T-helper 2 cell treated with Interferon-gamma antibody and Interleukin-4, amounts not matched to agents 100 ng/mL and 5 ng/mL, for 36 hours (primary cell): ENCODE measurements around the gene MIPOL1. TPM values are rescaled to one million over a fixed set of nuclear protein-coding genes. Genes with fewer than 3 reads are reported as not detected.
"Not testable (repeated sequence)": the region's sequence is repeated elsewhere in the genome, so short reads cannot be mapped to it uniquely, and the experiment has no call there.

Experiments
- intact Hi-C: fragments of 100-400 bp; cut with micrococcal nuclease; formaldehyde crosslinking; loops from one replicate; pipeline ENCODE4 v1.15.1; 2023
- total RNA-seq: library from RNA; stranded (reverse); gene quantifications from 2 replicates; pipeline ENCODE4 v1.2.3, GENCODE V29; 2022

MIPOL1 gene
- total RNA-seq, 1 donor from 2014 or later, result not detected

DNA sequence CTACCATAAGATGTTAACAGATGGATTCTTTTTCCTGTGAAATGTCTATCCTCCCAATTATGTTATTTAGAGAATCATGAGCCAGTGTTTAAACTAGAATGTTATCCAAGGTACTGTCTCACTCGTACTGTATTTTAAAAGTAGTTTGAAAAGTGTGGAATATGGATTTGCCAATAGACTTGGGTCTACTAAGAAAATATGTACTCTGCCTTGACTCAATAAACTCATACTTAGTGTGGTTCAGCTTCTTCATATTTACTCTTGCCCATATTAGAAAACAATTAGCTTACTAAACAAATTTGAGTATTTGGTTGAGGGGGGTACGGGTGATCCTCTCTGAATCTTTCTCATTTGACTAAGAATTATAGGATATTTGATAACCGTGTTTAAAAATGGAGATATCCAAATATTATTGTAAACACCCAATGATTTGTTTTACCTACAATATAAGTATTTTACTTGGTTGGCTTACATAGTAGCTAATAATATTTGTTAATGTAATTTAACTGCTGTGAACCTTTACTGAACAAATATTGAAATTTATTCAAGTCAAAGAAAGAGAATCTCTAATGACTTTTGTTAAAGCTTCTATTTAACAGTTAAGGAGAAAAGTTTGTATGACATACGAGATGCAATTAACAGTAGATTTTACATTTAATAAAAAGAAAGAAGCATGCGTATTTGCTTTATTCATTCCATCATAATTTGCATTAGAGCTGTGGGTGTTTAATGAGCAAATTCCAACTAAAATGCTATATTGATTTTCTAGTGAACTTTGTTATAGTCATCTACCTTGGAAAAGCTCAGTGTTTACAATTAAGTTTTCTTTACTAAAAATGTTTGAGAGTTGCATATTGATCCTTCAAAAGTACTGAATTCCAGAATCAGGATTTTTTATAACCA is 81.2 kb downstream of the MIPOL1 start:
- intact Hi-C loops, result no loop called here

DNA sequence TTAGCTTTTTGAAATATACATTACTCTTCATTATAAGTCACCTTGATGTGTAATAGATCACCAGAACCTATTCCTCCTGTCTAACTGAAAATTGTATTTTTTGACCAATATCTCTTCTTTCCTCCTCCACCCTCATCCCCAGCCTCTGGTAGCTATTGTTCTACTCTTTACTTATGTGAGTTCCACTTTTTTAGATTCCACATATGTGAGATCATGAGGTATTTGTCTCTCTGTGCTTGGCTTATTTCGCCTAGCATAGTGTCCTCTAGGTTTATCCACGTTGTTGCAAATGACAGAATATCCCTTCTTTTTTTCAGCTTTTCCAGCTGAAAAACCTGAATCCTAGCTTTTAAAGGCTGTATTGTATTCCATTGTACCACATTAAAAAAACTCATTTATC is 82.1 kb downstream of the MIPOL1 start:
- intact Hi-C loops, result no loop called here

DNA sequence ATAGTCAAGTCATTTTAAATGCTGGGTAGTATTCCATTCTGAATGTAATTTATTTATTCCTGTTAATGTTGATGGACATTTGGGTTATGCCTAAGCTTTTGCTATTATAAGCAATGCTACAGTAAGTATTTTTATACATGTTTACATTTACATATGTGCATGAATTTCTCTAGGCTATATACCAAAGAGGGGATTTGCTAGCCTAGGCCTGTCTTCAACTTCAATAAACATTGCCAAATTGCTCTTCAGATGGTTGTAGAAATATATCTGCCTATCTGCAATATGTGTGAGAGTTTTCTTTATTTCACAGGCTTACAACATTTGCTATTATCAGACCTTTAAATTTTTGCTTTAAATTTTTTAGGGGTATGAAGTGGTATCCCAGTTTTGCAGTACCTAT is 87.0 kb downstream of the MIPOL1 start:
- intact Hi-C loops, result no loop called here

DNA sequence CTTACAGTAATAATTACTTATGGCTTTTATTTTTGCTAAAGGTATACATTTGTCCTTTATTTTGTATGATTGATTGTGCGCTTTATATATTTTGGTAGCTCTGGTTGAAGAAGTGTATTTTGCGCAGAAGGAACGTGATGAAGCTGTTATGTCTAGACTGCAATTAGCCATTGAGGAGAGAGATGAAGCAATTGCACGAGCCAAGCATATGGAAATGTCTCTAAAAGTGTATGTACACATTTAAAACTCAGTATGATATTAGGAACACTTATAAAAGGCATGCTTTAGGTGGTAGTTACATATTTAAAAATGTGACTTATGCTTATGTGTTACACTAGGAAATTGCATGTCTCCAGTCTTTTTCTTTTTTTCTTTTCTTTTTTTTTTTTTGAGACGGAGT is 87.5 kb downstream of the MIPOL1 start:
- intact Hi-C loops, result no loop called here

DNA sequence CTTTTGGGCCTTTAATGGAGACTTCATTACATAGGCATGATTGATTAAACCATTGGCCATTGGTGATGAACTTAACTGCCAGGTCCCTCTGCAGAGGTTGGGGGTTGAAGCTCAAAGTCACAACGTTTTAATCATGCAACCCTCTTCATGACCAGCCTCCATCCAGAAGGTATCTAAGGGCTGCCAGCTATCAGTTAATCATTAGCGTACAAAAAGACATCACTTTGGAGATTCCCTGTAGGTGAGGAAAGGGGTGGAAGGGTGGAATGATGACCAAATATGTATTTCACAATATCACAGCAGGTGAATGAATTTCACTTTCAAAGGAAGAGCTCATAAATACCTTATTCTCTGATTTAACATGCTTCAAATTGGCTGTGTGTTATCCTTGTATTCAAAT is 92.0 kb downstream of the MIPOL1 start:
- intact Hi-C loops, result no loop called here

DNA sequence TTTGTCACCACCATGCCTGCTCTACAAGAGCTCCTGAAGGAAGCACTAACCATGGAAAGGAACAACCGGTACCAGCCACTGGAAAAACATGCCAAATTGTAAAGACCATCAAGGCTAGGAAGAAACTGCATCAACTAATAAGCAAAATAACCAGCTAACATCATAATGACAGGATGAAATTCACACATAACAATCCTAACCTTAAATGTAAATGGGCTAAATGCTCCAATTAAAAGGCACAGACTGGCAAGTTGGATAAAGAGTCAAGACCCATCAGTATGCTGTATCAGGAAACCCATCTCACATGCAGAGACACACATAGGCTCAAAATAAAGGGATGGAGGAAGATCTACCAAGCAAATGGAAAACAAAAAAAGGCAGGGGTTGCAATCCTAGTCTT is 97.5 kb downstream of the MIPOL1 start:
- intact Hi-C loops, result not testable (repeated sequence)

DNA sequence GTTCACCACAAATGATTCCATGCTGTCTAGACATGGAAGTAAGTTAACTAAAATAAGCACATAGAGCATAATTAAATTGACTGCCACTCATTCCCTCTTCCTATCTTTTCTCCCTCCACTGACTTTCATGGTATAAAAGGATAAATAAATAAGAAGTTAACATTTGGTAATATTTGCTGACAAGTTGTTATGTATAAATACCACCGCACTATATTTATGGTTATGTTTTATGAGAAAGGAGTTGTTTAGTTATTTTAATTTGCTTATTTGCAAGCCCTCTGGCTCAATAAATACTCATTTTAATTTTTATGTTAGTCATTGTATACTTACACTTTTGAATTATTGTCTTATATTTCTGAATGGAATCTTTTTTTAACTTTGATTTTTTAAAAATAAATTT is 113.5 kb downstream of the MIPOL1 start:
- intact Hi-C loops, result no loop called here

DNA sequence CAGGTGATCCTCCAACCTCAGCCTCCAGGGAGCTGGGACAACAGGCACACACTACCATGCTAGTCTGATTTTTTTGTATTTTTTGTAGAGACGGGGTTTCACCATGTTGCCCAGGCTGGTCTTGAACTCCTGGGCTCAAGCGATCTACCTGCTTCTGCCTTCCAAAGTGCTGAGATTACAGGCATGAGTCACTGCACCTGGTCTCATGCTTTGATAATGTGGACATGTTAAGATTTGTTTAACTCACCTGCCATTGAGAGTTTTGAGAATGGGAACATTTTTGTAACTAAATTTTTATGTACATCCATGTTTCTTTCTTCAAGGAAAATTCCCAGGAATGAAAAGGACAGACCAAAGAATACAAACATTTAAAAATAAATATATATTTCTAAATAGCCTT is 121.2 kb downstream of the MIPOL1 start:
- intact Hi-C loops, result no loop called here

DNA sequence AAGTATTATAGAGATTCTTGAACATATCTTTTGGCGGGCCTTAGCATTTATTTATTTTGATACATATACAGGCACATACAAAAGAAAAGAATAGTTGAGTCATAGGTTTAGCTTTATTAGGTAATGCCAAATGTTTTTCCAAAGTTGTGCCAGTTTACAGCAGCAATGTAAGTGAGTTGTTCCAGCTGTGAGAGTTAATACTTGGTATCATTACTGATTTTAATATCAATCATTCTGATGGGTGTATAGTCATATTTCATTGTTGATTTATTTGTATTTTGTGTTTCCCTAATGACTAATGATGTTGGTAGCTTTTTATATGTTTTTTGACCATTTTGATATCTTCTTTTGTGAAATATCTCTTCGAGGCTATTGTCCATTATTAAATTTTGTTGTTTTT is 122.4 kb downstream of the MIPOL1 start:
- intact Hi-C loops, result no loop called here

DNA sequence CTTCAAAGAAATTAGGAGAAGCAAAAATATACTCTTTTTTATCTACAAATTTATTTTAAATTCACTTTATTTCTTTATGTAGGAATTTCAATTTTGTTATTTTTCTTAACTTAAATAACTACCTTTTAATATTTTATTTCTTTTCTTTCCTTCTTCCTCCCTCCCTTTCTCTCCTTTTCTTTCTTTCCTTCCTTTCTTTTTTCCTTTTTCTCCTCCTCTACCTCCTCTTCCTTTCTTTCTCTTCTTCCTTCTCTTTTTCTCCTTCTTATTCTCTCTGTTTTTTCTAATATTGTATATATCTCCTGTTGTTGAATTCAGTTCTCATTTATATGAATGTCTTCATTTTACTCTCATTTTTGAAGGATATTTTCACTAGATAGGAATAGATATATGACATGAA is 127.6 kb downstream of the MIPOL1 start:
- intact Hi-C loops, result no loop called here

DNA sequence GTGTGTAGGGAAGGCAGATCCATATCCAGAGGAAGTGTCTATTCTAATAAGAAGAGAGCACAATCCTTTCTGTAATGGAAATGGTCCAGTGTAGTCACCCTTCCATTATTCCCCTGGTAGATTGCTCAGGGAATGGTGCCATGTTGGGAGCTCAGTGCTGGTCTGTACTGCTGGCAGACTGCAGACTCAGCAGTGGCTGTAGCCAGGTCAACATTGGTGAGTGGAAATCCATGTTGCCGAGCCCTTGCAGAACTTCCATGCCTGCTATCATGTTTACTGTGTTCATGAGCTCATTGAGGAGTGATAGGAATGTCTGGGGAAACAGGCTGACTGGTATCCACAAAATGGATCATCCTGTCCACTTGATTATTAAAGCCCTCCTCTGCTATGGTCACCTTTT is 128.7 kb downstream of the MIPOL1 start:
- intact Hi-C loops, result no loop called here

DNA sequence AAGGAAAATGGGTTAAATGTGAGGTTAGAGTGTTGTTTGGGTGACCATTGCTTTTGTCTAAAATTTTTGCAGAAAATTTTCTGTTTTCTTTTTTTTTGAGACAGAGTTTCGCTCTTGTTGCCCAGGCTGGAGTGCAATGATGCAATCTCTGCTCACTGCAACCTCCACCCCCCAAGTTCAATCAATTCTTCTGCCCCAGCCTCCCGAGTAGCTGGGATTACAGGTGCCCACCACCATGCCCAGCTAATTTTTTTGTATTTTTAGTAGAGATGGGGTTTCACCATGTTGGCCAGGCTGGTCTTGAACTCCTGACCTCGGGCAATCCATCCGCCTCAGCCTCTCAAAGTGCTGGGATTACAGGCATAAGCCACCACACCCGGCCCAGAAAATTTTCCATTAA is 130.2 kb downstream of the MIPOL1 start:
- intact Hi-C loops, result not testable (repeated sequence)

DNA sequence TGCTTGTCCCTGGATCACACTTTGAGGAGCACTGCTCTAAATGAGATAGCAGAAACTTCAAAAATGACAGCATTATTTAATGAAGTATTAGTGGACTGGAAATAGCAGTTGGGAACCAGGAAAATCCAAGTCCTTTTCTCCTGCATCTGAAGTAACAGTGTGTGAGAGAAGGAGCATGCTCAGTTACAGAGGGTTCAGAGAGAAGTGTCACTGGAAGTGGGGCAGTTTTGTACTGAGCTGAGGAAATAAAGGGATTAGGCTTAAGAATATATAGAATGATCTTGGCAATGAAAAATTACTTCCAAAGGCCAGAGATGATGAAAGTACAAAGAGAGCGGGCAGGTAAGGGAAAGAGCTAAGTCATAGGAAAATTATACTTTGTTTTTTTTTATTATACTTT is 130.9 kb downstream of the MIPOL1 start:
- intact Hi-C loops, result no loop called here

DNA sequence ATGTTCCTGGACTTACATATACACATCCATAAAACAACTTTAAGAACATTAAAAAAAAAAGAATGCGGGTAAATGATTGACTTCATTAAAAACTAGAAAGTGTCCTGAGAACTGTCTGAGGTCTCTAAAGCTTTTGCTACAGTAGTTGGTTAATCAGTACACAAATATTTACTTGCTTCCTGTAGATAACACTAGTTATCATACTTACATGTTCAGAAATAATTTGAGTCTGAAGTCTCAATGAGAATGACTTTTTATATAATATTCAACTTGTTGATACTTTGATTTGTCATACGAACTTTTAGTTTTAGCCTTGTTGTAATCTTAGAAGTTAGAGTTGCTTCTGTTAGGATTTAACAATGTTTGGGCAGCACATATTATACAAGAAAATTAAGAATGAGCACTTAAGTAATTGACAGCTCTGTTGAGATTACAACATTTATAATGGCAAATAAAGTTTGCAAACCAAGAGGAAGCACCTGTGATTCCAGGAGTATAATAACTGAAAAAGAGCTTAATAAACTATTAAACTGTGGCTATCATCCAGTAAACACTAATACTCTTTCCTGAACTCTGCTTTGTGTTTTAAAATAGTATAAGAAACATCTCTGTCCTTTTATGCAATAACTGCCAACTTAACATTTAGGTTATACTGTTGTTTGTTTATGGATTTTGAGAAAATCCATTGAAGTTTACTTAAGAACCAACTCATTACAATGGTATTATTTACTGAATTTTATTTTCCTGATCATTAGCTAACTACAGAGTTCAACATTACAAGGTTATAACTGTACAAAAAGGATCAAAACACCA is 131.7 kb downstream of the MIPOL1 start:
- intact Hi-C loops, result no loop called here

DNA sequence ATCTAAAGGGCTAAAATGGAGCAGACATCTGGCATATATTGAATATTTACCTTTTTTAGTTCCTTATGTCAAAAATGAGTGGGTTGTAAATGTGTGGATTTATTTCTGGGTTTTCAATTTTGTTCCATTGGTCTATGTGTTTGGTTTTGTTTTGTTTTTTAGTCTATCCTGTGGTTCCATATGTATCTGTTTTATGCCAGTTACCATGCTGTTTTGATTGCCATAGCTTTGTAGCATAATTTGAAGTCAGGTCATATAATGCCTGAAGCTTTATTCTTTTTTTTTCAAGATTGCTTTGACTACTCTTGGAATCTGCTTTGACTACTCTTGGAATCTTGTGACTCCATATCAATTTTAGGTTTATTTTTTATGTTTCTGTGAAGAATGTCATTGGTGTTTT is 133.2 kb downstream of the MIPOL1 start:
- intact Hi-C loops, result no loop called here

DNA sequence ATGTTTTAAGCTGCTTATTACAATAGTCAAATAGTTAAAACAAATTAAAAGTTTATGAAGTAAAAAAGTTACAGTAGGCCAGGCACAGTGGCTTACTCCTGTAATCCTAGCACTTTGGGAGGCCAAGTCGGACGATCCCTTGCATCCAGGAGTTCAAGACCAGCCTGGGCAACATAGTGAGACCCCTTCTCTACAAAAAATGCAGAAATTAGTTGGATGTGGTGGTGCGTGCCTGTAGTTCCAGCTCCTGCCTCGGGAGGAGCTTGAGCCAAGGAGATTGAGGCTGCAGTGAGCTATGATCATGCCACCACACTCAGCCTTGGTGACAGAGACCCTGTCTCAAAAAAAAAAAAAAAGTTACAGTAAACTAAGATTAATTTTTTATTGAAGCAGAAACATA is 142.6 kb downstream of the MIPOL1 start:
- intact Hi-C loops, result no loop called here

DNA sequence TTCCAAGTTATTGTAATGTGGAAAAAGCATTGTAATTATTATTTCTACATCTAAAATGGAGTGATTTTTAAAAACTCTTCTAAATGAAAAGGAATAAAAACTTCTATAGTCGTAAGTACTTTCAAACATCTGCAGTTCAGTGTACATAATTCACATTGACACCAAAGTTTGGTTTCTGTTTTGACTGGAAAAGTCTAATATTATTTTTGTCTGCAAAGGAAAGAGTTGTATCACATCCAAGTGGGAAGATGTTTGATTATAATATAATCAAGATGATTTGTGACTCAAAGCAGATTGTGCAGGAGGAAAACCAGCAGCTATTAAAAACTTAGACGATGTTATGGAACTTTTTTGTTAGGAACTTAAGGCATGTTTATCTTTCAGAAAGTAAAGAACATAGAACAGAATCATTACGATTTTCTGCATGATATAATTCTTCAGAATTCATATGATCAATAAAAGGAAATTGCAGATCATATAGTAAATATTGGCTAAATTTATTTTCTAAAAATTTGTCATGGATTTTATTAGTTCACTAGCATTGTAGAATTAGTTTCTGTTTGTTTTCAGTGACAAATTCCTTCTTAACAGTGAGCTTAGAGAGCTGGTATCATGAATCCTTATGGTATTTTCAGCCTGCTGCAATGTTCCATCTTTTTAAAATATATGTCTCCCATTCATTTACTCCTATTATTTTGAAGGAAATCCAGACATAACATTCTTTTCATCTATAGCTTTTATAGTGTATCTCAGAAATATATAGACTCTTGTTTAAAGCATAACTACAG is 145.8 kb downstream of the MIPOL1 start:
- intact Hi-C loops, result no loop called here

DNA sequence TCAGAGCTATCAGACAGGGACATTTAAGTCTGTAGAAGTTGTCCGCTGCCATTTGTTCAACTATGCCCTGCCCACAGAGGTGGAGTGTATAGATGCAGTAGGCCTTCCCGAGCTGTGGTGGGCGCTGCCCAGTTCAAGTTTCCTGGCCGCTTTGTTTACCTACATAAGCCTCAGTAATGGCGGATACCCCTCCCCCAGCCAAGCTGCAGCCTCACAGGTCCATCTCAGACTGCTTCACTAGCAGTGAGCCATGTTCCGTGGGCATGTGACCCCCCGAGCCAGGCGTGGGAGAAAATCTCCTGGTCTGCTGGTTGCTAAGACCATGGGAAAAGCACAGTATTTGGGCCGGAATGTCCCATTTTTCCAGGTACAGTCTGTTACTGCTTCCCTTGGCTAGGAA is 165.9 kb downstream of the MIPOL1 start:
- intact Hi-C loops, result no loop called here

DNA sequence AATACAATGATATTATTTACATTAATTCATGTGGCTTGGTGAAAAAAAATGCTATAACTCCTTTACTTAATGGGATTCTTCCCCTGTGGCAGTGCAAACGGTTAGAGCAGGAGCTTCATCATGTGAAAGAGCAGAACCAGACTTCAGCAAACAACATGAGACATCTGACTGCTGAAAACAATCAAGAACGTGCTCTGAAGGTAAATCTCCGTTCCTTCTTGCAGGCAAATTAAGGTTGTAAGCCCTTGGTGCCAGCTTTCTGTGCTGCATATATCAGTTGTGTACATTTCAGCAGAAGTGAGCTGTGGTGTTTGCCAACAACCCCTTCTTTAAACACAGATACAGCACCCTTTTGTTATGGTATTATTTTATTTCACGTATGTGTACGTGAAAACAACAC is 171.7 kb downstream of the MIPOL1 start:
- intact Hi-C loops, result no loop called here

DNA sequence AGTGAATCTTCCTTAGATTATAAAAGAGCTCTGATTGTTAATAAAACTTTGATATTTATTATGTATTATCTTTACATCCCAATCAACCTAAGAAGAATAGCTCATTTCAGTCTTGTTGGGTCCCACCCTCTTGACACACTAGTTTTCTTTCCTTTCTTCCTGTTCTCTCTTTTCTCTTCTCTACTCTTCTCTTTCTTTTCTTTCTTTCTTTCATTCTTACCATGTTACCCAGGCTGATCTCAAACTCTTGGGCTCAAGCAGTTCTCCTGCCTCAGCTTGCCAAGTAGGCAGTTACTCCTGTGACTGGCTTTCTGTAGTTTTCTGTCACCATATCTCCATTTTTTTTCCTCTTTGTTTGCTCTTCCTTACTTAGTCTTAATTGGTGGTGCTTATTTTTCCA is 177.8 kb downstream of the MIPOL1 start:
- intact Hi-C loops, result no loop called here

DNA sequence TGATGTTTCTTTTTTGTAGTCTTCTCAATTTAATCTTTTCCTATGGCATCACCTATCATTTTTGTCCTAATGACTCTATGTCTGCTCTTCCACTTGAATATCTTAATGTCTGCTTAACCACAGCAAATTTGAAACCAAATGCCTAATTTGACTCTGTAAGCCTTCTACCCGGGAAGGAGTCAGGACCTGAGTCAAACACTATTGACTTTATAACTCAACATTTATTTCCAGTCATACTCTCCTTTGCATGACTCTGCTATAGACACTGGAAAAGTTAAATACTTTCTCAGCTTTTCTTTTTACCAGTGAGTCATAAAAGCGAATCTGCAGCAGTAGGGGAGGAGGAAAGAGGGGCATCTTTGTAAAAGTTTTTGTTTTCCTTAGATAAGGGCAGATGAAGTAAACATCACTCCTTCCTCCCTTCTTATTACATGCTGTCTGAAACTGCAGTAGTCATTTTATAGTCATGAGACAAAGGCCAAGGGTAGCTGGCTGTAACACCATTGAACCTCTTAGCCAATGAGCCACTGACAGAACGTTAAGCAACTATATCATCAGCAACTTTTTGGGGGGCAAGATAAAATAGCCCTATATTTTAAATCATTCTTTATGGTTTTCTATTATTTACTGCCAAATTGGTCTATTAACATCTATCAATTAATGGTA is 179.3 kb downstream of the MIPOL1 start:
- intact Hi-C loops, result no loop called here
